NCI-H1694 treated with DMSO at 0.1 percent for 48 hours (cell line): ENCODE measurements around the gene SLC9A8.
"Not testable (repeated sequence)": the region's sequence is repeated elsewhere in the genome, so short reads cannot be mapped to it uniquely, and the experiment has no call there.

Experiments
- DNase-seq: peaks from one replicate; lab custom pipeline; 2025; lab: John Stamatoyannopoulos, UW

The SLC9A8 gene

DNA sequence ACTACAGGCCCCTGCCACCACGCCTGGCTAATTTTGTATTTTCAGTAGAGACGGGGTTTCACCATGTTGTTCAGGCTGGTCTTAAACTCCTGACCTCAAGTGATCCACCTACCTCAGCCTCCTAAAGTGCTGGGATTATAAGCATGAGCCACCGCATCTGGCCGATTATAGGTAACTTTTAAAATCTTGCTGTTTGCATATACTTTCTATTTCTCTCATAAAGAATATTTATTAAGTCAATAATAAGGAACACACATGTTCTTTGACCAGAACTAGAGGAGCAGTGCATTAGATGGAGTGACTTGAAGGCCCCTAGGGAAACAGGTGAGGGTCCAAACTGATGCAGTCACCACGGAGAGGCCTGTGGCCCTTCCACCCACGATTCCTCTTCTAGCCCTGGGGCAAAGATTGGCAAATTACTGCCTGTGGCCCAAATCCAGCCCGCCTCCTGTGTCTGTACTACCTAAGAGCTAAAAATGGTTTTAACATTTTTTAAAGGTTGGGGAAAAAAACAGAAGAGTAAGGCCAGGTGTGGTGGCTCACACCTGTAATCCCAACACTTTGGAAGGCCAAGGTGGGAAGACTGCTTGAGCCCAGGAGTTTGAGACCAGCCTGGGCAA lies 83.0 kb downstream of the SLC9A8 start:
- DNase-seq, result not testable (repeated sequence)

DNA sequence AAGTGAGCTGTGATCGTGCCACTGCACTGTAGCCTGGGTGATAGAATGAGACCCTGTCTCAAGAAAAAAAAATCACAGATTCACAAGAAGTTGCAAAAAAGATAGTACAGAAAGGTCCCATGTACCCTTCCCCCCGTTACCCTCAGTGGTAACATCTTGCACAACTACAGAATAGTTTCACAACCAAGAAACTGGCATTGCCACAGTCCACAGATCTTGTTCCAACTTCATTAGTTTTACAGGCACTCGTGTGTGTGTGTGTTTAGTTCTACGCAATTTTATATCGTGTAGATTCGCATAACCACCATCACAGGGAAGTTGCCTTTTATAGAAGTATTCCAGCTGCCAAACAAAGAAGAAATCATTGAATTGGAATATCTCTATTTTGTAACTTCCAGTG lies 83.6 kb downstream of the SLC9A8 start:
- no peak for DNase-seq

DNA sequence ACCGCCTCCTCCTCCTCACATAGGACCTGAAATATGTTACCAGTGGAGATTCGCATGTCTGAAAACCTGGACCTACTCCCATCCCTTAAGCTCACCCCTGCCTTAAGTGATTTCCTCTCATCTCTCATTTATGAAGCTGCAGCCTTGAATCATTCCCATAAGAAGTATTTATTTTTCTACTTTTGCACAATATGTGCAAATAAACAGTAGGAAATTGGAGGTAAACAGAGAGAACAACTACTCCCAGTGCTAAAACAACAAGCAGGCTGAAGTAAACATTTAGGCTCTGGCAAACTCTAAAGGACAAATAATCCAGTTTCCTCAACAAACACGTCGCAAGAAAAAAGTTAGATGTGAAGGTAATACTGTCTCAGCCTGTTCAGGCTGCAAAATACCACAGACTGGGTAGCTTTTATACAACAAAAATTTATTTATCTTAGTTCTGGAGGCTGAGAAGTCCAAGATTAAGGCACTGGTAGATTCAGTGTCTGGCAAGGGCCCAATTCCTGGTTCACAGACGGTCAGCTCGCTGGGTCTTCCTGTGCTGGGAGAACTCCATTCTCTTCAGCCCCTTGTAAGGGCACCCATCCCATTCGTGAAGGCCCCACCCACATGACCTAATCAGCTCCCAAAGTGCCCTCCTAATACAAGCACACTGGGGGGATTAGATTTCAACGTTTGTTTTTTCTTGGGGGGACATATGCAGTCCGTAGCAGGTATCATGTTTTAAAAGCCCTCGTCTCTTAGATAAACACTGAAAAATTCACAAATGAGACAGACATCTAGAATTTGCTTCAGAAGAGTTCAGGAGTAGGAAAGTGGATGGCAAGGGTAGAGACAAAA lies 87.1 kb downstream of the SLC9A8 start:
- no peak for DNase-seq

DNA sequence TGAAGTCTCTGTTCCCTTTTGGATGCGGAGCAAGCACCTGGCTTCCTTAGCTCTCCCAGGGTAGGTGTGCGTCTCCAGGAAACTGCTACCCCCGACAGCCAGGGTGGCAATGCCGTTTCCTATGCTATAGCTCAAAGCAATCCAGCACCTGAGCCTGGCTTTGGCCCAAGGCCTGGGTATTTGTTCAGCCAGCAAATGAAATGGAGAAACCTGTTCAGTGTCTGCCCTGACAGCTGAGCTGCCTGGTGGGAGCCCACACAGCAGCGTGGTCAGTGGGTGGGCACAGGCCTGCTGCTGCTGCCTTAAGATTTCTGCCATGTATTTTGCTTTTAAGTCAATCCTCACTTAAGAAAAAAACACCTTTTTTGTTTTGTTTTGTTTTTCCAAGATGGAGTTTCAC lies 89.0 kb downstream of the SLC9A8 start:
- no peak for DNase-seq

DNA sequence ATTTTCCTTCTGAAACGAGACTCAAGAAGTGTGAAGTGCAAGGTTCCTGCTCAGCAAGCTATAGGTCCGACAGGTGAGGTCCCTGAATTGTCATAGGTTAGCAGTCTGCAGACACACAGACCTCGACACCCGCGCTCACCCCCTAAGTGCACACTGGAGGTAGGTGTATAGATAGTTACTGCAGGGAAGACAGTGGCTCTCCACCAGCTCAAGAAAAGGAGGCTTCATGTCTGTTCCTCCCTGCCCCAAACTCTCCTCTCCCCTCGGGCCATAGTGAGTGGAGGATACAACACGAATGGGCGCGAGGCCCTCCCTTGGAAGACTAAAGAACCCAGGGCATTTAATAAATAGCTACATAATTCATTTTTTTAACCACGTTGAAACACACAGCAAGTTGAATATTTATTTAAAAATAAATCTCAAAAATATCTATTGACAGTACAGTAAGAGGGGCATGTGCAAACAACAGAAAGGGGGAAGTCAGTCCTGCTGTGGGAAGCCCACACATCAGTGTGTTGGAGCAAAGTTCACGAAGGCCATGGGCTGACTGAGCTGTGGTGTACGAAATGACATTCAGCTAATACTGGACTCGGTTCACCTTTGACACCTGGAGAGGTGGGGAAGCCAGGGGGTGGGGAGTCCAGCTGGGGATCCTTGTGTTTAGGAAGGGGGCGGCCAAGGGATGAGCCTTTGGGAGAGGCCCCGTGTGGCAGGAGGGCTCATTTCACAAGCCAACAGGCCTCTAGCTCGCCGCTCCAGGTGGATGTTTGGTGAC lies 92.0 kb downstream of the SLC9A8 start:
- no peak for DNase-seq

DNA sequence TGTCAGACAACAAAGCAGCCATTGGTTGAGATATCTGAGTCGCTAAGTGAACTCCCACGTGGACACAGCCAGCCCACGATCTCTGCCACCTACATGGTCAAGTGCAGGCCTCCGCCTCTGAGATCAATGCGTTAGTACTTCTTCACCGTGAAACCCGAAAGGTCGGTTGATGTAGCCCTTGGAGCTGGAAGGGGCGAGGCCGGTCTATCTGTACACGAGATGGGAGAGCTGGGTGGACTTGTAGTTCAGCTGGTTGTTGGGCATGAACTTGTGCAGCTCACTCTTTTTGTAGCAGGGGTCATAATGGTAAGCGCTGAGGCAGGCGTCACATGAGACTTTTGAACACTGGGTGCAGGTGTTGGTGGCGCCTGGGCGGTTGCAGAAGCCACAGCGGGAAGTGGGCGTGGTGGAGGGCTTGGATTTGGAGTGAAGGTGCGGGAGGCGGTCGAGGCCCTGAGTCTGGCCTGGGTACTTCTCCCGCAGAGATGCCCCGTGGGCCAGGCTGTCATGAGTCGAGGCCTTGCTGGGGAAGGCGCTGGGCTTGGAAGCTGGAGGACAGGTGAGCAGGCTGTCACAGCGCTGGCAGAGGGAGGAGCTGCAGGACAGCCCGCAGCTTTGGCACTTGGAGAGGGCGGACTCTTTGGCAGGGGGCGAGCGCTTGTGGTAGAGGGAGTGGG lies 92.9 kb downstream of the SLC9A8 start:
- no peak for DNase-seq

DNA sequence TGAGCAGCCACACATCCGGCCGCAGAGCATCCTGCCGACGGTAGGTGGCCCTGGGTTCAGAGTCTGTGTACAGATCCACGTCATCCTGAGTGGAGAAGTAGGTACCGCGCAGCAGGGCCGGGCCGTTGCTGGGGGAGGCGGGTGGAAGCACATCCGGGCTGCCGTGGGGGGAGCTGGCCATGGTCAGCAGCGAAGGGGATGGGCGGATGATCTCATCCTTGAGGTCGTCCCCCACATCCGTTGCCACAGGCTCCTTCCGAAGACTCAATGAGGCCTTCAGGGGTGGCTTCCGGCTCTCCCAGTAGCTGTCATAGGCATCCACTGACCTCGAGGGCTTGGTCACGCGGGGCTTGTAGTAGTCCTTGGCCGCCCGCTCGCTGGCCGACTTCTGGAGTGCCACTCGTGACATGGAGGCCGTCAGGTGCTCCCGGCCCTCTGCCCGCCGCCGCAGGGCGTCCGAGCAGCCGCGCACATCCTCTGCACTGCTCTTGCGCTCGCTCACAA lies 93.5 kb downstream of the SLC9A8 start:
- no peak for DNase-seq

DNA sequence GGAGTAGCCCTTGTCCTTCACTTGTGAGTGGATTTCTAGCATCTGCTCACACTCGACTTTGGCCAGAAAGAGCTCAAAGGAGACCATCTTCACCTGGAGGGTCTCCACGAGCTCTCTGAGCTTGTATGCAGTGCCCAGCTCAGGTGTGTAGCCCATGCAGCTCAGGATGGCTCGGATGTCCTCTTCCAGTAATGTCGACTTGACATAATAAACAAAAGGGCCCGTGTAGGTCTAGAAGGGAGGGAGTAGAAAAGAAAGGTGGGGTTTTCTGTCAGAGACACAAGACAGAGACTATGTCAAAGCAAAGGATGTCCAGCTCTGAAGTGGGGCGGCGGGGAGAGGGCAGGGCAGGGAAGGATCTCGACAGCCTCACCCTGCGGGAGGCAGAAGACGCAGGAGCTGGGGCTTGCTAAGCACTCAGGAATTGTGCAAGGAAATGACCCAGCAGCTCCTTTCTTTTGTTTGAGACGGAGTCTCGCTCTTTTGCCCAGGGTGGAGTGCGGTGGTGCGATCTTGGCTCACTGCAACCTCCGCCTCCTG lies 94.1 kb downstream of the SLC9A8 start:
- no peak for DNase-seq

DNA sequence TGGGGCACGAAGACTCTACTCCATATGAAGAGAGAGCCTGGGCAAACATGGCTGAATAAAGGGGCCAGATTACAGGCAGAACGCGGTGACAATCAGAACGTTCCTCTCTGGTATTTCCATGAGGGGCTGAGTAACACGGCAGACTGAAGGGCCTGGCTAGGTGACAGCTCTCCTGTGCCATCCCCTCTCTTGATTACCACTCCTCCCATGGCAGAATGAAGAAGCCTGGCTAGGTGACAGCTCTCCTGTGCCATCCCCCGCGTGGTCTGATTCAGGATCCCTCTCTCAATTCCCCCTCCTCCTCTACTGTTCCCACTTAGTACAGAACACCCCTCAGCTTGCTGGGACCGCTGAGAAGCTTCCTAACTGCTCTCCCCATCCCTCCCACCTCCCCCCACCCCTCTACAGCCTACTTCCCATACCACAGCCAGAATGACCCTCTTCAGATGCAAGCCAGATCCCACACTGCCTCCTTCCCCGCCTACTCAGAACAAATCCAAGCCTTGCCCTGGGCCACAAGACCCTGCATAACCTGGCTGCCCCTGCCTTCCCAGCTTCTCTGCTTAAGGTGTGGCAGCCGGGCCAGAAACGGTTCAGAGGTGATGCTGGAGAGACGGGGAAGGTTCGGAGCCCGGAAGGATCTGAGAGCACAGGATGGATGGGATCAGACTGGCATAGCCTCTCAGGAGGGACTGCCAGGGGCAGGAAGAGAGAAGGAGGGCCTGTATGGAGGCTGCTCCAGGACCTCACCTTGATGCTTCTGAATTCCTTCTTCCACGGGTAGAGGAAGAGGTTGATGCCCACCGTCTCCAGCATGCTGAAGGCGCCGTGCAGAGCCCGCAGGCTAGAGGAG lies 95.0 kb downstream of the SLC9A8 start:
- DNase-seq, result no peak

DNA sequence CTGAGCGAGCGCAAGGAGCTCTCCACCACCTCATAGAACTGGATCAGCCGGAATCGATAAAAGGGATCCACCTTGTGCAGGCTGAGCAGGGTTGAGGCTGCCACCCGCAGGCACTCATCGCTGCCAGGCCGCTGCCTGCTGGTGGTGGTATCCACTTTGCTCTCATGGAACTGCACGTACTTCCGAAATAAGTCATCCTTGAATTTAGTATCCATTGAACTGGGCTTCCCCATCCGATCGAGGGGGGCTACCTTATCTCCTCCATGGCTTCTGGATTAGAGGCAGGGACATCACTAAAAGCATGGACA lies 95.6 kb downstream of the SLC9A8 start:
- DNase-seq, result no peak

DNA sequence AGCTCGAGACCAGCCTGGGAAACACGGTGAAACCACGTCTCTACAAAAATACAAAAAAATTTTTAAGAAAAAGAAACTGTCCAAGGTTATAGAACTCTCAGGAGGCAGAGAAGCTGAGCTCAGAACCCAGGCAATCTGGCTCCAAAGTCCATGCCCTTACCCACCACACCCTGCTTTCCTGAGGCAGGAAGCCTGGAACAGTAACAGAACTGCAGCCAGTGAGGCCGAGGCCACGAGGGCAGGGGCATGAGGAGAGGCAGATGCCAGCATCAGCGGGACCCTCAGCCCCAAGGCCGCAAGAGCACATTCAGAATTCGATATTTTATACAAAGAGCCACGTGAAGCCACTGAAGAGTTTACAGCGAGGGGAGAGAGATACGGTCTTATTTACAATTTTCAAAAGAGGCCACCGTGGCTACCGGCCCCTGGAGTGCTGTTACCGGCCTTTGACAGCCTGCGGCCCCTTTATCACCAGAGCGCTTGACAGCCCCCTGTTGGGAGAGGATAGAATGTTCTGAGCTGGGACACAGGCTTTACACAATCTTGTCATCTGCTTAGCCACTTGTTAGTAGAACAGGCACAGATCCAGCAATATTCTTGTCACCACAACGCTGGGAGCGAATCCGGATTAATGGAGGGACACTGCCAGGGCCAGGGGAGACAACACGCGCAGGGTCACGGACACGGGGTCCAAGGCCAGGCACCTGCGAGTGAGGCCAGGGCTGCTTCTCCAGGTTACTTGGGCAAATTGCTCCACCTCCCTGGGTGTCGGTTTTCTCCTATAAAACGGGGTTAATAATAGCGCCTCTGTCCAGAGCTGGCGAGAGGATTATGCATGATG lies 97.1 kb downstream of the SLC9A8 start:
- no peak for DNase-seq

DNA sequence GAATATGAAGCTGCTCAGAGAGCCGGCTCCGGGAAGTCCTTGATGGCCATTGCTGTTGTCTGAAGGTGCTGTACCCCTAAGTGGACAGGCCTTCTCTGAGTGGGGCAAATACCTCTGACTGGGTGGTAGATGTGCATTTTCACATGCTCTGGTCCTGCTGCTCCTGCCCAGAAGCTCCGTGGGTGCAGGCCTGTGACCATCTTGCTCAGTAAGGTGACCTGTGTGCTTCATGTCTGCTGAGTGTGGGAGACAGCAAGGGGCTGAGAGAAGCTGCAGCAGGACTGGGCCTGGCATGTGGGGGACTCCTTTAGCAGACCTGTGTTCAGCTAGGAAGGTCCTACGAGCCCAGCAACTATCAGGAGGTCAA lies 97.7 kb downstream of the SLC9A8 start:
- no peak for DNase-seq

DNA sequence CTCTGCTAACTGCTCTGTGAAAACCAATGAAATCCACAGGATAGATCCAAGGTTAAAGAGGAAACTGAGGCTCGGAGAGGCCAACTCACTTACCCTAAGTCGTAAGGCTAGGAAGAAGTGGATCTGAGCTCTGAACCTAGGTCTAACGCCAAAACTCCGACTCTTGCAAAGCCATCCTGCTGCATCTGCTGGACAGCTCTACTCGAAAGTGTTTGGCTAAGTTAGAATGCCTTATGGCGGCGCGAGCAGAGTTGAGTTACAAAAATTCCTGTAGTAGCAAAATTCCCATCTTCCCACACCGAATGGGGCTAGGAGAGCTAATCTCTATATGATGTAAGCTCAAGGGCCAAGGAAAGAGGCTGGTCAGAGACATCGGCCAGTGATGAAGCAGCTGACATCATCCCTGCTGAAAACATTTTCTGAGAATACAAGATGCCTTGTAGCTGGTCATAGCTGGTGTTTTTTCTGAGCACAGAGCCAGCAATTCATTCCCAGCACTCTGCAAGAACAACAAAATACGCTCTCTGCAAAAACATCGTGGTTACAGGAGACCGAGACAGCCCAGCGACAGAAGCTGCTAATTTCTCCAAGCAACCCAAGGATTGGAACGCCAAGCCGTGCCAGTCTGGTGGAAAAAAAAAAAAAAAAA lies 100.9 kb downstream of the SLC9A8 start:
- no peak for DNase-seq

DNA sequence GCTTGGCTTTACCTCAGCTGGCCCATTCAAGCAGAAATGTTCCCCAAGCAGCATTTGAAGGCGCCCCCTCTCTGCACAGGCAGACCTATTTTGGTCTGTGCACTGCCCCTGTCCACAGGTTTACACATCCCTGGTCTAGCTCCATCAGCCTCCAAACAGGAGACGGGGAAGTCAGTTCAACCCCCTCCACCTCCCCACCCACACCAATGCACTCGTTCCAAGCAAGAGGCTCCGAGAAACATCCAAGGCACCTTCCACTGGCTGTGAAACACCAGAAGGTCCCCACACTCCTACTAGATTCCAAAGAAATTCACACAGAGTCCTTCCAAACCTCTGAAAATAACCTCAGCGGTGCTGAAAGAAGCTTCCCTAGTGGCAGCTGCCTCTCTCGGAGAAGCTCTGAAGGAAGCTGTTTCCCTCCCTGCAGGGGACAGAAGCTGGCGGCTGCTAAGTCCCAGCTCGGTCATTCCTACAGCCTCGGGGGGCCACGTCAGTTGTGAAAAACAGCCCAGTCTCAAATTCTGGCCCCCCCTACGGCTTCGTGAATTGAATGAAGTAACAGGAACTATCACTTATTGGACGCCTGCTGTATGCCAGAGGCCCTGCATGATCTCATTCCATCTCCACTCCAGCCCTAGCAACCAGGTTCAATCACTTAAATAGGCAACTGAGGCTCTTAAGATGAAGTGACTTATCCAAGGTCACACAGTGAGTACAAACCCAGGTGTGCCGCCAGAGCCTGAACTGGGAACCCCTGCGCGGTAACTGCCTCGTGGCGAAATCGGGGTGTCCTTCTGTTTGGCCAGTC lies 101.9 kb downstream of the SLC9A8 start:
- DNase-seq, result no peak

DNA sequence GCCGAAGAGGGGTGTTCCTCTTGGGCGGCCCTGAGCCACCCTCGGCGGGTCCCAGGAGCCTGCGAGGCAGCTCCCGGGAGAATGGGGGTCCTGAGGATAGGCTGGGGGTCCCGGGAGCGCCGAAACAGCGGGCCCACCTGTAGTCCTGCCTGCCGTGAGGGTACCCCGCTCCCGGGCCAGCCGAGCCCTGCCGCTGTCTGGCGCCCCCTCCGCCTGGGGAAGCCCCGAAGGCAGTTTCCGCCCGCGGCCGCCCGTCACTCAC lies 102.4 kb downstream of the SLC9A8 start:
- DNase-seq, result no peak

DNA sequence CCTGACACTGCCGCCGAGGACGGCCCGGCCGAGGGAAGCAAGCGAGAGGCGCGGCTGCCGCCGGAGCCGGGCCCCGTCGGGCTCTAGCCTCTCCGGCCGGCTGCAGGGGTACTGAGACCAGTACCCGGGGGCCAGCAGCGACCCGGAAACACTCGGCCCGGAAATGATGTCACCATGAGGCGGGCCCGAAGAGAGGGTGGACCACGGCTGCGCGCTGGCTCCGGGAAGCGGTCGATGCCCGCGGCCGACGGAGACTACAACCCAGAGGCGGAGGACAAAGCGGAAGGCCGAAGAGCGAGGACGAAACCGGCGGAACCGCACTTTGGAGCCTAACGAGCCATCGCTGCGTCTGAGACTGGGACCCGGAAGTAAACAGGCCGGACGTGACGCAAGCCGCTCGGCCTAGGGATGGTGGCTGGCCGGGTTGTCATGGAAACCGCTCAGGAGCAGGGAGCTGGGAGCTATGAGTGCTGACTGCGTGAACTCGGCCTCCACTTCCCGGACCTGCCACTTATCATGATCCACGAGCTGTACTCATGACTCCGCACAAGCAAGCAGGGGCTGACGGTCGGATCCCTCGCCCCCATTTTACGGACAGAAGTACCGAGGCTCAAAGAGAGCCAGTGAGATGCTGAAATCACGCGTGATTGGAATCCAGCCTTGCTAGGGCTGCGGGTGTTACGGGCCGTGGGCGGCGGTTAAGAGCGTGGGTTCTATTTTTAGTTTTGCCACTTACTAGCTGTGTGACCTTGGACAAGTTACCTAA lies 102.9 kb downstream of the SLC9A8 start, which contains the start of gene SPATA2:
Gene SPATA2, minus strand, starts transcription at position 150 of the 766 bp plus-strand sequence. CDS start 7,039 bp downstream, outside the sequence.
- peak; percentile 77 for DNase-seq

DNA sequence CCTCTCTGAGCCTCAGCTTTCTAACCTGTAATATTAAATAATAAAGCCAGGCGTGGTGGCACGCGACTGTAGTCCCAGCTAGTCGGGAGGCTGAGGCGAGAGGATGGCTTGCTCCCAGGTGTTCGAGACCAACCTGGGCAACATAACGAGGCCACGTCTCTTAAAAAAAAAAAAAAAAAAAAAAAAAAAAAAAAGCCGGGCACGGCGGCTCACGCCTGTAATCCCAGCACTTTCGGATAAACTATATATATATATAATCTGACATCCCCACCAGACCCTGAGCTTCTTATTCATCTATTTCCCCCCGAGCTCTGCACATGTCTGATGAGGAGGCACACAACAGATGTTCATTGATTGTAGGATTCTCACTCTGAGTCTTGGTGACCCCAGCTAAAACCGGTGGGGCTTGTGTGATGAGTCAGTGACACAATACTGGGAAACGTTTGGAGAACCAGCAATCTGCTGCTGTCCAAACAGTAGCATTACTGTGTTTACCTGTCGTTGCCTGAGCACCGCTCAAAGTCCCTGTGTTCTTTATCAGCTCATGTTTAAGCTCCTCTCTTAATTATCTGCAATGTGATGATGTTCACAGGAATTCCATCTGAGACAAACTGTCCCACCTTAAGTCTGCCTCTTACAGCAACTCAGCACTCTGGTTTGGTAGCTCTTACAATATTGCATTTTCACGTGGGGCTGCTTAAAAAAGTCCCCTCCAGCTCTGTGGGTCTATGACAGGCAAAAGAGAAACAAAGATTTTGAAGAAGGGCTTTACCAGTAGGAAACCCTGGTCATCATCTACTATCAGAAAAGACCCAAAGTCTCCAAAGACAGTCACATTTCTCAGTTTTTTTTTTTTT lies 103.7 kb downstream of the SLC9A8 start:
- peak; percentile 27 for DNase-seq
